ENCODE results near the gene ARHGAP33. TPM values are rescaled to one million over a fixed set of nuclear protein-coding genes. Genes with fewer than 3 reads are reported as not detected.
A peak's percentile ranks its signal among the peaks of the same experiment; 100 is the strongest.

Gene ARHGAP33
- total RNA-seq, 4 donors from 2014 or later, result 0.26 to 43.4 (median 8.9) TPM

GRCh38 chr19:35776102-35776788, 881 bp downstream of the ARHGAP33 start:
- Histone ChIP-seq H3K27ac (peak overlapping the region; percentile 15 to 75), H3K9me3 (no peaks in the 10 kb centered on the region), H3K36me3 (no peaks in the 10 kb centered on the region), H3K27me3 (no peaks in the 10 kb centered on the region), H3K4me3 (peak overlapping the region; percentile 40 to 93), H3K4me1 (peaks cover 0 to 6% of the 10 kb centered on the region in 2 donors)
- DNase-seq, result no peak
- TF ChIP-seq POLR2A (IDR thresholded peaks at IDR 0.05) (no peak), CTCF (IDR thresholded peaks at IDR 0.05) (no peak)
- intact Hi-C loops (cut with DNase I; ENCODE audit: low total_unique reads), result no loop called here

- H3K36me3 ChIP-seq, result no peaks in the 10 kb centered on the region
- intact Hi-C loops (cut with DNase I; ENCODE audit: low total_unique reads), result no loop called here
- no peaks in the 10 kb centered on the region for H3K9me3 ChIP-seq
- peaks cover 0 to 6% of the 10 kb centered on the region in 2 donors for H3K4me1 ChIP-seq
- no peak overlapping the region for H3K4me3 ChIP-seq
- no peak for DNase-seq
- H3K27ac ChIP-seq, result no peak overlapping the region
- TF ChIP-seq CTCF (IDR thresholded peaks at IDR 0.05) (no peak), POLR2A (IDR thresholded peaks at IDR 0.05) (no peak)
- no peaks in the 10 kb centered on the region for H3K27me3 ChIP-seq
These were observed 1.9 kb downstream of the ARHGAP33 start for GRCh38 chr19:35777086-35777841.

GRCh38 chr19:35777961-35778360, 2.6 kb downstream of the ARHGAP33 start:
- intact Hi-C loops (cut with DNase I; ENCODE audit: low total_unique reads), result no loop called here

GRCh38 chr19:35779033-35779432, 3.7 kb downstream of the ARHGAP33 start:
- intact Hi-C loops (cut with DNase I; ENCODE audit: low total_unique reads), result no loop called here
- Histone ChIP-seq H3K4me3 (no peak overlapping the region), H3K27ac (no peak overlapping the region), H3K36me3 (no peaks in the 10 kb centered on the region), H3K9me3 (no peaks in the 10 kb centered on the region), H3K4me1 (peaks cover 0 to 6% of the 10 kb centered on the region in 2 donors), H3K27me3 (no peaks in the 10 kb centered on the region)
- TF ChIP-seq CTCF (IDR thresholded peaks at IDR 0.05), result no peak
- DNase-seq, result no peak

More at GRCh38 chr19:35777961-35778360, 2.6 kb downstream of the ARHGAP33 start:
- H3K27me3 ChIP-seq, result no peaks in the 10 kb centered on the region
- H3K9me3 ChIP-seq, result no peaks in the 10 kb centered on the region
- H3K27ac ChIP-seq, result no peak overlapping the region
- peaks cover 0 to 6% of the 10 kb centered on the region in 2 donors for H3K4me1 ChIP-seq
- H3K4me3 ChIP-seq, result no peak overlapping the region
- DNase-seq, result no peak
- no peaks in the 10 kb centered on the region for H3K36me3 ChIP-seq
- no peak for TF ChIP-seq POLR2A (IDR thresholded peaks at IDR 0.05)
- no peak for TF ChIP-seq CTCF (IDR thresholded peaks at IDR 0.05)

- Histone ChIP-seq H3K27ac (no peak overlapping the region), H3K27me3 (no peaks in the 10 kb centered on the region), H3K9me3 (no peaks in the 10 kb centered on the region), H3K4me1 (no peaks in the 10 kb centered on the region), H3K36me3 (no peaks in the 10 kb centered on the region), H3K4me3 (no peak overlapping the region)
- intact Hi-C loops (cut with DNase I; ENCODE audit: low total_unique reads), result loop anchor here (10.0 kb wide), 1 partner anchor 155 kb away; the partner anchor contains the start of gene LRFN3
- TF ChIP-seq POLR2A (IDR thresholded peaks at IDR 0.05) (no peak), CTCF (IDR thresholded peaks at IDR 0.05) (no peak)
- no peak for DNase-seq
These were observed 4.7 kb downstream of the ARHGAP33 start for GRCh38 chr19:35780058-35780457.
